Measurements from ENCODE around the gene C10orf90. TPM values are rescaled to one million over a fixed set of nuclear protein-coding genes. Genes with fewer than 3 reads are reported as not detected.

The C10orf90 gene
- total RNA-seq, 1 experiment from 2014 or later = not detected

DNA sequence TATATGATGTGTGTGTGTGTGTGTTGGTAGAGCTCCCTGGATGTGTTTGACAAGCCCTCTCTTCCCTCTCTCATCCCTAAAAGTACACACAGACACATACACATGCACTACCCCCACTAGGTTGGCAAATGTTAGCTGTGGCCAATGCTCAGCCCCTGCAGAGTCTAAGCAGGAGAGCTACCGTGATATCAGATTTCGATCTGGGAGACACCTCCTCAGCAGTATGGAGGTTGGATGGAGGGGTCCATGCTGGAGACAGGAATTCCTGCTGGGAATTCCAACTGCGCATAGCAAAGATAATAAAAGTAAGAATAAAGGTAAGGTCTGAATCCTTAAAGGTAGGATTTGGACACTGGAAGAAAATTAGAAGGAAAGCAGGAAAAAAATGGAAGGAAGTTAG lies 85.7 kb downstream of the C10orf90 start:
- H3K23me2 ChIP-seq (ENCODE audit: insufficient read length, low read depth, low read length, poor library complexity, severe bottlenecking) = no peaks in the 10 kb centered on the region
- H3K14ac ChIP-seq (ENCODE audit: insufficient read depth, low read length) = no peak overlapping the region
- no peak overlapping the region for H4K5ac ChIP-seq (ENCODE audit: insufficient read length, low read depth, low read length)
- no peaks in the 10 kb centered on the region for H3K79me2 ChIP-seq (ENCODE audit: insufficient read depth, low read length)
- H3K56ac ChIP-seq (ENCODE audit: insufficient read length, low read depth, low read length) = no peak overlapping the region
- H2BK12ac ChIP-seq (ENCODE audit: insufficient read length, low read depth, low read length) = no peak overlapping the region
- H4K8ac ChIP-seq (replicated peaks; ENCODE audit: insufficient read length, low read depth, low read length) = no peak overlapping the region
- peaks cover 19 to 22% of the 10 kb centered on the region in 2 experiments for H3K4me1 Mint-ChIP-seq
- H3K4me1 ChIP-seq (ENCODE audit: insufficient read depth, low read length) = no peaks in the 10 kb centered on the region; the same call in 1 of the 2 replicates
- no peak overlapping the region for H2AK5ac ChIP-seq (ENCODE audit: insufficient read length, low read length)
- H3K4ac ChIP-seq (ENCODE audit: low read depth, low read length) = no peak overlapping the region
- H3K9me3 Mint-ChIP-seq = no peaks in the 10 kb centered on the region
- no peak overlapping the region for H2BK120ac ChIP-seq (ENCODE audit: low read depth, low read length, poor library complexity, severe bottlenecking)
- H3K23ac ChIP-seq (ENCODE audit: insufficient read length, low read depth, low read length) = no peak overlapping the region
- no peak overlapping the region for H2BK20ac ChIP-seq (ENCODE audit: low read depth, low read length, poor library complexity, severe bottlenecking)
- no peaks in the 10 kb centered on the region for H3K79me1 ChIP-seq (ENCODE audit: insufficient read depth, low read depth, low read length, poor library complexity, severe bottlenecking)
- 0 out of 7 replicates have a peak overlapping the region, but pooled peaks of 1 of the 3 experiments have one; percentile 6 for H3K27ac Mint-ChIP-seq
- no peak overlapping the region for H2BK15ac ChIP-seq (ENCODE audit: low read depth, low read length)
- no peaks in the 10 kb centered on the region for H4K20me1 ChIP-seq (ENCODE audit: control insufficient read depth, insufficient read depth, insufficient read length)
- H3T11ph ChIP-seq (ENCODE audit: low read length) = no peak overlapping the region
- H4K91ac ChIP-seq (ENCODE audit: insufficient read length, low read depth, low read length) = no peak overlapping the region
- DNase-seq = no peak
- H2AFZ ChIP-seq (ENCODE audit: low read length) = no peak overlapping the region
- peaks cover 6% of the 10 kb centered on the region; the same call in 1 of the 2 replicates for H3K27me3 Mint-ChIP-seq (ENCODE audit: low read depth)
- no peaks in the 10 kb centered on the region for H3K9me3 ChIP-seq (ENCODE audit: control insufficient read depth, low read depth, low read length)
- no peak overlapping the region for H2BK5ac ChIP-seq (ENCODE audit: insufficient read length, low read length)
- no peaks in the 10 kb centered on the region for H3K27me3 ChIP-seq (ENCODE audit: insufficient read depth, low read length)
- no peak overlapping the region for H3K18ac ChIP-seq (ENCODE audit: insufficient read length, low read depth, low read length)
- H3K36me3 Mint-ChIP-seq (ENCODE audit: insufficient read depth in 1 of 3, low read depth in 3 of 3) = no peaks in the 10 kb centered on the region
- no peak overlapping the region; a peak in 1 of 5 replicates for H3K4me3 Mint-ChIP-seq
- H3K4me2 ChIP-seq (ENCODE audit: insufficient read depth, insufficient read length, low read length) = no peak overlapping the region
- H3K27ac ChIP-seq (ENCODE audit: insufficient read length, low read depth, low read length) = no peak overlapping the region
- no peak overlapping the region for H3K9ac ChIP-seq (ENCODE audit: extremely low read depth, insufficient read length, low read length)
- no CpG with 5 or more reads among the region's 3 CpGs for WGBS (ENCODE audit: extremely low coverage, insufficient read length, low lambda C conversion rate)
- TF ChIP-seq, protein P1, sequence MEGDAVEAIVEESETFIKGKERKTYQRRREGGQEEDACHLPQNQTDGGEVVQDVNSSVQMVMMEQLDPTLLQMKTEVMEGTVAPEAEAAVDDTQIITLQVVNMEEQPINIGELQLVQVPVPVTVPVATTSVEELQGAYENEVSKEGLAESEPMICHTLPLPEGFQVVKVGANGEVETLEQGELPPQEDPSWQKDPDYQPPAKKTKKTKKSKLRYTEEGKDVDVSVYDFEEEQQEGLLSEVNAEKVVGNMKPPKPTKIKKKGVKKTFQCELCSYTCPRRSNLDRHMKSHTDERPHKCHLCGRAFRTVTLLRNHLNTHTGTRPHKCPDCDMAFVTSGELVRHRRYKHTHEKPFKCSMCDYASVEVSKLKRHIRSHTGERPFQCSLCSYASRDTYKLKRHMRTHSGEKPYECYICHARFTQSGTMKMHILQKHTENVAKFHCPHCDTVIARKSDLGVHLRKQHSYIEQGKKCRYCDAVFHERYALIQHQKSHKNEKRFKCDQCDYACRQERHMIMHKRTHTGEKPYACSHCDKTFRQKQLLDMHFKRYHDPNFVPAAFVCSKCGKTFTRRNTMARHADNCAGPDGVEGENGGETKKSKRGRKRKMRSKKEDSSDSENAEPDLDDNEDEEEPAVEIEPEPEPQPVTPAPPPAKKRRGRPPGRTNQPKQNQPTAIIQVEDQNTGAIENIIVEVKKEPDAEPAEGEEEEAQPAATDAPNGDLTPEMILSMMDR (conservative IDR thresholded peaks at IDR 0.05) = no peak

All from H9 (cell line).